IMR-90 (cell line): Measurements from ENCODE around the gene USP12. TPM values are rescaled to one million over a fixed set of nuclear protein-coding genes. Genes with fewer than 3 reads are reported as not detected.

Source experiments
- ATAC-seq: fragments of 200-7000 bp; cut with Tn5 transposase; 2 replicates; pipeline ENCODE4 v1.9.1; 2020; ENCODE audit warnings: low read depth, mild to moderate bottlenecking, moderate library complexity
- BruUV-seq: library from RNA; stranded (reverse); fragments of 400-500 nt; replicated peaks from 2 replicates; lab custom pipeline; 2021; lab: Mats Ljungman, UMichigan
- CTCF ChIA-PET: fragments of 300-600 bp; formaldehyde crosslinking; extraction: SDS; loops from one replicate; lab custom pipeline; 2021; ENCODE audit warnings: antibody characterized with exemption; lab: Yijun Ruan, JAX
- POLR2A ChIA-PET: fragments of 300-600 bp; sonication (Branson Sonifier 250); formaldehyde crosslinking; loops from one replicate; lab custom pipeline; 2022; ENCODE audit warnings: antibody characterized with exemption; ENCODE audit not compliant: unreplicated experiment; lab: Charles Lee
- DNase-seq: peaks from one replicate; pipeline ENCODE4 v3.0.0; 2013
- H2AFZ ChIP-seq: replicated peaks from 2 replicates; pipeline ENCODE3; 2013; ENCODE audit warnings: low read length, mild to moderate bottlenecking; ENCODE audit not compliant: poor library complexity
- H2AK5ac ChIP-seq: 2 replicates; pipeline ENCODE4 v1.6.1; 2013; ENCODE audit warnings: low read depth, low read length, inconsistent platforms
- H2AK9ac ChIP-seq: replicated peaks from 2 replicates; pipeline ENCODE3; 2013; ENCODE audit warnings: mild to moderate bottlenecking, low read depth, low read length, moderate library complexity; ENCODE audit not compliant: poor library complexity
- H2BK120ac ChIP-seq: 2 replicates; pipeline ENCODE4 v1.6.1; 2013; ENCODE audit warnings: low read depth, low read length, inconsistent platforms
- H2BK15ac ChIP-seq: 3 replicates; pipeline ENCODE4 v1.6.1; 2013; ENCODE audit warnings: low read depth, low read length, inconsistent platforms
- H2BK20ac ChIP-seq: 2 replicates; pipeline ENCODE4 v1.6.1; 2013; ENCODE audit warnings: low read depth, mild to moderate bottlenecking, inconsistent platforms, low read length, moderate library complexity
- H2BK5ac ChIP-seq: 2 replicates; pipeline ENCODE4 v1.6.1; 2013; ENCODE audit warnings: mild to moderate bottlenecking, low read depth, low read length, inconsistent platforms; ENCODE audit not compliant: poor library complexity, severe bottlenecking
- H3K14ac ChIP-seq: replicated peaks from 2 replicates; pipeline ENCODE4 v1.6.1; 2013; ENCODE audit warnings: low read depth, low read length, inconsistent platforms
- H3K18ac ChIP-seq: 2 replicates; pipeline ENCODE4 v1.6.1; 2013; ENCODE audit warnings: low read depth, low read length, control low read depth
- H3K23ac ChIP-seq: 2 replicates; pipeline ENCODE4 v1.6.1; 2013; ENCODE audit warnings: low read depth, low read length, inconsistent platforms
- H3K27ac ChIP-seq: 2 replicates; pipeline ENCODE4 v1.5.1; 2013; ENCODE audit warnings: mild to moderate bottlenecking, control low read depth, low read length; ENCODE audit not compliant: insufficient read depth
- H3K27me3 ChIP-seq: 2 replicates; pipeline ENCODE4 v1.6.1; 2013; ENCODE audit warnings: low read length; ENCODE audit not compliant: control insufficient read depth, insufficient read depth
- H3K36me3 ChIP-seq: 2 replicates; pipeline ENCODE4 v1.6.1; 2013; ENCODE audit warnings: low read length, mixed read lengths; ENCODE audit not compliant: control insufficient read depth, insufficient read depth
- H3K4ac ChIP-seq: 2 replicates; pipeline ENCODE4 v1.6.1; 2013; ENCODE audit warnings: low read depth, low read length, inconsistent platforms
- H3K4me1 ChIP-seq: 2 replicates; pipeline ENCODE4 v1.6.1; 2013; ENCODE audit warnings: low read length, mixed read lengths; ENCODE audit not compliant: control insufficient read depth, insufficient read depth
- H3K4me2 ChIP-seq: 2 replicates; pipeline ENCODE4 v1.6.1; 2013; ENCODE audit warnings: low read depth, mild to moderate bottlenecking, control low read depth, low read length, moderate library complexity
- H3K4me3 ChIP-seq: 2 replicates; pipeline ENCODE4 v1.5.1; 2013; ENCODE audit warnings: low read depth, mild to moderate bottlenecking, control low read depth, low read length, moderate library complexity; ENCODE audit not compliant: insufficient read depth
- H3K56ac ChIP-seq: 2 replicates; pipeline ENCODE4 v1.6.1; 2013; ENCODE audit warnings: low read length, inconsistent platforms; ENCODE audit not compliant: insufficient read depth; ENCODE audit errors: extremely low read depth
- H3K79me1 ChIP-seq, 2 experiments: 2 replicates each; pipeline ENCODE4 v1.6.1; 2013; ENCODE audit warnings: low read length in 2 of 2, inconsistent platforms in 1 of 2, low read depth in 1 of 2
- H3K9ac ChIP-seq: 2 replicates; pipeline ENCODE4 v1.6.1; 2013; ENCODE audit warnings: low read depth, low read length, control low read depth
- H3K9me1 ChIP-seq: 2 replicates; pipeline ENCODE4 v1.6.1; 2013; ENCODE audit warnings: low read length, inconsistent platforms; ENCODE audit not compliant: insufficient read depth
- H3K9me3 ChIP-seq: 2 replicates; pipeline ENCODE4 v1.6.1; 2013; ENCODE audit warnings: low read length; ENCODE audit not compliant: control insufficient read depth, insufficient read depth
- H4K20me1 ChIP-seq: 2 replicates; pipeline ENCODE4 v1.6.1; 2013; ENCODE audit warnings: low read length, inconsistent platforms; ENCODE audit not compliant: insufficient read depth
- H4K5ac ChIP-seq: 2 replicates; pipeline ENCODE4 v1.6.1; 2013; ENCODE audit warnings: mild to moderate bottlenecking, low read depth, low read length, control low read depth
- H4K8ac ChIP-seq, 2 experiments: 2 replicates each; pipeline ENCODE4 v1.6.1; 2013; ENCODE audit warnings: low read depth in 2 of 2, low read length in 2 of 2, control low read depth in 1 of 2, inconsistent platforms in 1 of 2
- H4K91ac ChIP-seq: 2 replicates; pipeline ENCODE4 v1.6.1; 2013; ENCODE audit warnings: low read depth, low read length, inconsistent platforms; ENCODE audit not compliant: insufficient read depth
- BHLHE40 ChIP-seq: fragments of 150-350 bp; IDR thresholded peaks from 2 replicates; pipeline ENCODE4 v1.6.1; 2016; ENCODE audit warnings: mild to moderate bottlenecking, low read depth, low read length
- CEBPB ChIP-seq: IDR thresholded peaks from 2 replicates; pipeline ENCODE4 v1.6.1; 2012; ENCODE audit warnings: low read depth, low read length, improper control_type of control experiment
- FOS ChIP-seq: fragments of 150-350 bp; IDR thresholded peaks from 2 replicates; pipeline ENCODE4 v1.6.1; 2016; ENCODE audit warnings: low read depth, low read length
- WGBS, 2 experiments: methylation state at CpG; one replicate each; pipeline versions ENCODE4 v1.1.5 to v1.1.7; 2013; ENCODE audit warnings: missing lambda C conversion rate in 2 of 2; ENCODE audit not compliant: insufficient read length in 1 of 2; ENCODE audit errors: extremely low coverage in 2 of 2; 5-methylcytosine and 5-hydroxymethylcytosine counted together
- dilution Hi-C: fragments of 300-500 bp; cut with HindIII; formaldehyde crosslinking; loops from one replicate; pipeline ENCODE4 v1.14.3; 2018; ENCODE audit warnings: low sequenced_read_pairs; ENCODE audit not compliant: unreplicated experiment
- in situ Hi-C: fragments of 300-500 bp; cut with MboI; formaldehyde crosslinking; loops from 3 replicates; pipeline ENCODE4 v1.14.3; 2019; ENCODE audit warnings: low sequenced_read_pairs, inconsistent platforms, mixed read lengths
- intact Hi-C: fragments of 100-400 bp; cut with micrococcal nuclease; formaldehyde crosslinking; loops from 2 replicates; pipeline ENCODE4 v1.10.0; 2022
- polyA plus RNA-seq, 3 experiments: library from polyadenylated mRNA; depleted of rRNA; stranded (reverse); fragments of >200 nt; gene quantifications; 2 replicates each; pipeline ENCODE4 v1.2.3, GENCODE V29; 2012; ENCODE audit warnings: low replicate concordance in 1 of 3
- total RNA-seq: library from RNA; depleted of rRNA; stranded (reverse); fragments of >200 nt; gene quantifications from 2 replicates; pipeline ENCODE4 v1.2.3, GENCODE V29; 2012
- TF ChIP-seq, protein P1 (sequence below): fragments of 150-350 bp; IDR thresholded peaks from 2 replicates; pipeline ENCODE4 v1.6.1; 2017; ENCODE audit warnings: mild to moderate bottlenecking, antibody characterized with exemption, low read length, low read depth
- TF ChIP-seq, protein P2 (sequence below): fragments of 150-350 bp; IDR thresholded peaks from 2 replicates; pipeline ENCODE4 v1.6.1; 2016; ENCODE audit warnings: low read depth, mild to moderate bottlenecking, low read length, moderate library complexity, borderline replicate concordance

Gene USP12
- total and polyA plus RNA-seq, 2 of the 4 experiments (the other 2 are of a cell fraction) = 11.8 to 16.5 TPM

DNA sequence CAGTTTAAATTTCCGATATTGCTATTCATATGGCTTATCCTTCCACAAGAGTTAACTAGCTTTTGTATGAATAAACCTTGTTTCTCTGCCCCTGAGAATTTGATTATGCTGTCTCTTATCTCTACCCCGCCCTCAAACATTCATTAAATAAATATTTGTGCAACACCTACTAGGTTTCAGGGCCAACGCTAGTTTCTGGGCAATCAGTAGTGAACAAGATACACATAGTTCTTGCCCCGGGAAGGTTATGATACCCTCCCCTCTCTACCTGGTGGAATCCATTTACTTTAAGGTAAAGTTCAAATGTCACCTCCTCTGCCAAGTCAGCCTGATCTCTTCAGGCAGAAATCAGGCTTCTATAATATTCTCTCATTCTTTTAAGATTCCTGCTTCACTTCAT lies 16.6 kb upstream of the USP12 start:
- H3K4ac ChIP-seq = no peak overlapping the region
- 25% methylated on average over 2 of the region's 4 CpGs; no CpG with 5 or more reads in 1 of the 2 experiments for WGBS, 2 experiments
- intact Hi-C loops = no loop called here
- H4K5ac ChIP-seq = no peak overlapping the region
- dilution Hi-C loops = no loop called here
- no TSS peak for BruUV-seq
- H3K27me3 ChIP-seq = no peaks in the 10 kb centered on the region
- no peak overlapping the region for H2AK5ac ChIP-seq
- H4K20me1 ChIP-seq = no peaks in the 10 kb centered on the region
- DNase-seq (no peak), ATAC-seq (no peak)
- H3K36me3 ChIP-seq = no peaks in the 10 kb centered on the region
- no peak overlapping the region for H3K56ac ChIP-seq
- no peak overlapping the region for H2BK20ac ChIP-seq
- H3K4me3 ChIP-seq = no peak overlapping the region
- no peak overlapping the region for H2AFZ ChIP-seq
- in situ Hi-C loops = loop anchor here (10.0 kb wide), 1 partner anchor 167 kb away; no protein-coding TSS in a partner anchor
- no peak overlapping the region for H4K91ac ChIP-seq
- POLR2A ChIA-PET = no interaction called here
- no peak overlapping the region for H4K8ac ChIP-seq
- no peak overlapping the region for H3K23ac ChIP-seq
- H3K9me3 ChIP-seq = no peaks in the 10 kb centered on the region
- H3K27ac ChIP-seq = no peak overlapping the region
- TF ChIP-seq, protein P1, sequence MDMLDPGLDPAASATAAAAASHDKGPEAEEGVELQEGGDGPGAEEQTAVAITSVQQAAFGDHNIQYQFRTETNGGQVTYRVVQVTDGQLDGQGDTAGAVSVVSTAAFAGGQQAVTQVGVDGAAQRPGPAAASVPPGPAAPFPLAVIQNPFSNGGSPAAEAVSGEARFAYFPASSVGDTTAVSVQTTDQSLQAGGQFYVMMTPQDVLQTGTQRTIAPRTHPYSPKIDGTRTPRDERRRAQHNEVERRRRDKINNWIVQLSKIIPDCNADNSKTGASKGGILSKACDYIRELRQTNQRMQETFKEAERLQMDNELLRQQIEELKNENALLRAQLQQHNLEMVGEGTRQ = no peak
- TF ChIP-seq, protein P2, sequence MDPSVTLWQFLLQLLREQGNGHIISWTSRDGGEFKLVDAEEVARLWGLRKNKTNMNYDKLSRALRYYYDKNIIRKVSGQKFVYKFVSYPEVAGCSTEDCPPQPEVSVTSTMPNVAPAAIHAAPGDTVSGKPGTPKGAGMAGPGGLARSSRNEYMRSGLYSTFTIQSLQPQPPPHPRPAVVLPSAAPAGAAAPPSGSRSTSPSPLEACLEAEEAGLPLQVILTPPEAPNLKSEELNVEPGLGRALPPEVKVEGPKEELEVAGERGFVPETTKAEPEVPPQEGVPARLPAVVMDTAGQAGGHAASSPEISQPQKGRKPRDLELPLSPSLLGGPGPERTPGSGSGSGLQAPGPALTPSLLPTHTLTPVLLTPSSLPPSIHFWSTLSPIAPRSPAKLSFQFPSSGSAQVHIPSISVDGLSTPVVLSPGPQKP = no peak
- TF ChIP-seq CEBPB (no peak), FOS (no peak), BHLHE40 (no peak)
- no peak overlapping the region for H2AK9ac ChIP-seq
- H3K79me1 ChIP-seq = 0 out of 4 replicates have a peak, but pooled peaks cover 0 to 4% of the 10 kb centered on the region in 2 experiments
- peaks cover 11% of the 10 kb centered on the region for H3K9me1 ChIP-seq
- no peak overlapping the region for H3K9ac ChIP-seq
- H3K18ac ChIP-seq = no peak overlapping the region
- CTCF ChIA-PET = no interaction called here
- no peak overlapping the region for H3K14ac ChIP-seq
- peaks cover 5% of the 10 kb centered on the region for H3K4me1 ChIP-seq
- no peak overlapping the region for H2BK15ac ChIP-seq
- no peak overlapping the region for H2BK5ac ChIP-seq
- no peak overlapping the region for H2BK120ac ChIP-seq
- no peak overlapping the region for H3K4me2 ChIP-seq
